Measurements from ENCODE around the gene NKX6-2. TPM values are rescaled to one million over a fixed set of nuclear protein-coding genes. Genes with fewer than 3 reads are reported as not detected.

NKX6-2 gene
- total RNA-seq, 1 donor from 2014 or later: 0.14 TPM

DNA sequence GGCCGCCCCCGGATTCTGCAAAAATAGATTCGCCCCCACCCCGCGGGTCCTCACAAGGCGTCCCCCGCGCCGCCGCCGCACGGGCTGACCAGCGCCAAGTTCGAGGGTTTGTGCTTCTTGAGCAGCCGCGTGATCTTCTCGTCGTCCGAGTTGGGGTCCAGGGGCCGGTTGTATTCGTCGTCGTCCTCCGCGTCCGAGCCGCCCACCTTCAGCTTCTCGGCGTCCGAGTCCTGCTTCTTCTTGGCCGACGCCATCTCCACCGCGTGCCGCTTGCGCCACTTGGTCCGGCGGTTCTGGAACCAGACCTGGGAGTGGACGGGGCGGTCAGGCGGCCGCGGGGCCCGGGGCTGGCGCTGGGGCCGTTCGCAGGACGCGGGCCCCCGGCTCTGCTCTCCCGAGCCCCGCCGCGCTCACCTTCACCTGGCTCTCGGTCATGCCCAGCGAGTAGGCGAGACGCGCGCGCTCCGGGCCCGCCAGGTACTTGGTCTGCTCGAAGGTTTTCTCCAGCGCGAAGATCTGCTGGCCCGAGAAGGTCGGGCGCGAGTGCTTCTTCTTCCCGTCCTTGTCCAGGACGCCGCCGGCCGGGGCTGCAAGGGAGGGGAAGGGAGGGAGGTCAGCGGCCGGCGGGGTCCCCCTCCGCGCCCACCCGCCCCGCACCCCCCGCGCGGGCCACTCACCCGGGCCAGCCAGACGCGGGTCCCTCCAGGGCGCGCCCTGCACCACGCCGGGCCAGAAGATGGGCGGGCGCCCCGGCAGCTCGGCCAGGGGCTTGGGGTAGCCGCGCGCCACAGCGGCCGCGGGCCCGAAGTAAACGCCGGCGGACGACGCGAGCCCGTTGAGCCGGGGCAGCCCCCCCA is 853 bp downstream of the NKX6-2 start:
- H3K4me3 Mint-ChIP-seq: no peak overlapping the region
- H3K9me3 Mint-ChIP-seq: no peaks in the 10 kb centered on the region
- TF ChIP-seq, protein P1, sequence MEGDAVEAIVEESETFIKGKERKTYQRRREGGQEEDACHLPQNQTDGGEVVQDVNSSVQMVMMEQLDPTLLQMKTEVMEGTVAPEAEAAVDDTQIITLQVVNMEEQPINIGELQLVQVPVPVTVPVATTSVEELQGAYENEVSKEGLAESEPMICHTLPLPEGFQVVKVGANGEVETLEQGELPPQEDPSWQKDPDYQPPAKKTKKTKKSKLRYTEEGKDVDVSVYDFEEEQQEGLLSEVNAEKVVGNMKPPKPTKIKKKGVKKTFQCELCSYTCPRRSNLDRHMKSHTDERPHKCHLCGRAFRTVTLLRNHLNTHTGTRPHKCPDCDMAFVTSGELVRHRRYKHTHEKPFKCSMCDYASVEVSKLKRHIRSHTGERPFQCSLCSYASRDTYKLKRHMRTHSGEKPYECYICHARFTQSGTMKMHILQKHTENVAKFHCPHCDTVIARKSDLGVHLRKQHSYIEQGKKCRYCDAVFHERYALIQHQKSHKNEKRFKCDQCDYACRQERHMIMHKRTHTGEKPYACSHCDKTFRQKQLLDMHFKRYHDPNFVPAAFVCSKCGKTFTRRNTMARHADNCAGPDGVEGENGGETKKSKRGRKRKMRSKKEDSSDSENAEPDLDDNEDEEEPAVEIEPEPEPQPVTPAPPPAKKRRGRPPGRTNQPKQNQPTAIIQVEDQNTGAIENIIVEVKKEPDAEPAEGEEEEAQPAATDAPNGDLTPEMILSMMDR (conservative IDR thresholded peaks at IDR 0.05): no peak
- no peak for DNase-seq (ENCODE audit: extremely low spot score, unreplicated experiment)
- no peaks in the 10 kb centered on the region for H3K4me1 Mint-ChIP-seq (ENCODE audit: unreplicated experiment)
- H3K27me3 Mint-ChIP-seq: peaks cover 49% of the 10 kb centered on the region
- H3K27ac Mint-ChIP-seq: no peak overlapping the region
- H3K36me3 Mint-ChIP-seq: peaks cover 5% of the 10 kb centered on the region

DNA sequence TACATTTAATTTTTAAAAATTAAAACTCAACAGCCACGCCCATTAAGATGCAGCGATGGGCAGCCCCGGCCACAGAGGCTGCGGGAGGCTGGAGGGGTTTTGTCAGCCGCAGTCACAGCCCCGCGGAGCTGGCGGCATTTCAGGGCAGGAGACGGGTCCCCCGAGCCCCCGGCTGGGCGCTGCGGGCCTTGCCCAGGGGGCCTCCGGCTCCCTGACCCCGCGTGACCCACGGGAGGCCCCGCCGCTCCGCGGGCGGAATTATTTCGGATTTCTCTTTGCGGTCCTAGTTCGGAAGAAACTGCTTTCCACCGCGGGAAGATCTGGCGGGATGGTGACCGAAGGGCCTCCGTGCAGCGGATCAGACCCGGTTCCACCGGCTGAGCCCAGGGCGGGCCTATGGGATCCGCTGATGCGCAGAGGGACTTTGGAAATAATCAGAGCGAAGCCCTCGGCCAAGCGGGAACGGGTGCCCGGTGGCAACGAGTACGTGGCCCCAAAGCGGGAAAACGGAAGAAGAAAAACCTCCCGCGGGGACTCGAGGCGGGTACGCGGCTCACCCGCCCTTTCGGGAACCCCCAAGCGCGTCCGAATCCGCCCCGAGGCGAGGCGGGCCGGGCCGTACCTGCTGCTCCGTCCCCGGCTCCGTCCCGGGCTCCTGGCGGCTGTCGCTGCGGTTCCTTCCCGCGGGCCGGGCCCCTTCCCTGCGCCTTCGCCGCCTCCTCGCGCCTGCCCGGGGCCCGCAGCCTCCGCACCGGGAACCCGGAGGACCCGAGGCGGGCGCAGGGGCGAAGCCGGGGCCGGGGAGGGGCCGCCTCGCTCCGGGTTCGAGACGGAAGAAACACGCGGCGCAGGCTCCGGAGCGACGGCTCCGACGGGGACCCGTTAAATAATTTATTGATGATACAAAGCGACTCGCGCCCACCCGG is 1.7 kb downstream of the NKX6-2 start:
- Mint-ChIP-seq H3K27ac (peak overlapping the region; percentile 55), H3K4me1 (ENCODE audit: unreplicated experiment) (no peaks in the 10 kb centered on the region), H3K36me3 (peaks cover 5% of the 10 kb centered on the region), H3K4me3 (peak overlapping the region; percentile 71), H3K9me3 (no peaks in the 10 kb centered on the region), H3K27me3 (peaks cover 47% of the 10 kb centered on the region)
- TF ChIP-seq, protein P1 (conservative IDR thresholded peaks at IDR 0.05): no peak
- no peak for DNase-seq (ENCODE audit: extremely low spot score, unreplicated experiment)

DNA sequence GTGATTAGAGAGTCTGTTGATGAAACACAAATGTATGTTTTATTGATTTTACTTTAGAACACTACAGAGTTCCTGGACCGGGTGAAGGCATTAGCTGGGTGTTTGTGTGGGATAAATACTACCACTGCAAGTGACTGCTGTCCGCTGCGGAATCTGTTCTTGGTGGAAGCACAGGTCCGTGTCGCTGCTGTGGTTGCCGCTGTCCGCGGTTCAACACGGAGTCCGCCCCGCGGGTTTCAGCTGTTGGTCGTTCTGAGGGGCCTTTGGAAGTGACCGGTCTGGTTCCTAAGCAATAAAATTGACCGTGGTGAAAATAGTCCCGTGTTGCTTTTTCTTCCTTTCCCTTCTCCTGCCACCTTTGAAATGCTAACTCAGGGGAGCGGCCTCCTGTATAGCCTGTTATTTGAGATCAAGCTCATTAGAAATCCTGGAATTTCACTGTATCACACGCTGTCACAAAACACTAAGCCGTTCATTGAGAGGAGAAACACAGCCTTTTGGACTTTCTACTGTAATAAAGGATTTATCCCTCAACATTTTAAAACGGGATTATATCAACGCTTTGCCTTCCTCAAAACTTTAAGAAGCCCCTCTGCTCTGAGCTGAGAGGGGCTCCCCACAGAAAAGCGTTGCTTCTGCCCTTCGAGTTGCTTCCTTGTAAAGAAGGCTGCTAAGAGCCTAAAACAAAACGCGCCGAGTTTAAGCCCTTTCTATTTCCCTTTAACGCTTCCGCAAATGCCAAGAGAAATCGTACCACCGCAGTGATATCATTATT is 2.6 kb downstream of the NKX6-2 start:
- peaks cover 5% of the 10 kb centered on the region for H3K36me3 Mint-ChIP-seq
- no peak for DNase-seq (ENCODE audit: extremely low spot score, unreplicated experiment)
- peaks cover 43% of the 10 kb centered on the region for H3K27me3 Mint-ChIP-seq
- TF ChIP-seq, protein P1 (conservative IDR thresholded peaks at IDR 0.05): no peak
- peak overlapping the region; percentile 55 for H3K27ac Mint-ChIP-seq
- peak overlapping the region; percentile 71 for H3K4me3 Mint-ChIP-seq
- H3K4me1 Mint-ChIP-seq (ENCODE audit: unreplicated experiment): no peaks in the 10 kb centered on the region
- H3K9me3 Mint-ChIP-seq: no peaks in the 10 kb centered on the region

DNA sequence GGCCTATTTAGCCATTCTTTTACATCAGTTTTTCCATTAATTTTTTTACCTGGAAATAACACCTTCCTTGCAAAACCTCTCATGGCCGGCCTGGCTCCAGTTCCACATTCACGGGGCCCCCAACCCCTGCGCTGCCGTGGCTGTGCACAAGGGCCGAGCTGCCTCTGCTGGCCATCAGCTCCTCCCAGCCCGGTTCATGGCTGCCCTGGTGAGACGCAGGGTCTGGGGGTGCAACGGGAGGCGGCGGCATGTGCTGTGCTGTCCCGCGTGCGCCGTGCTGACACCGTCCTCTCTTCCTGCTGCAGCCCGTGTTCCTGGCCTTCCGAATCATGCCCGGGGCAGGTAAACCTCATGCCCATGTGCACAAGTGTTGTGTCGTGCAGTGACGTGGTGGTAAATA is 4.4 kb downstream of the NKX6-2 start:
- H3K27me3 Mint-ChIP-seq: peaks cover 40% of the 10 kb centered on the region
- H3K9me3 Mint-ChIP-seq: no peaks in the 10 kb centered on the region
- no peak overlapping the region for H3K4me3 Mint-ChIP-seq
- no peak overlapping the region for H3K27ac Mint-ChIP-seq
- H3K4me1 Mint-ChIP-seq (ENCODE audit: unreplicated experiment): no peaks in the 10 kb centered on the region
- DNase-seq (ENCODE audit: extremely low spot score, unreplicated experiment): no peak
- H3K36me3 Mint-ChIP-seq: peaks cover 5% of the 10 kb centered on the region
- TF ChIP-seq, protein P1 (conservative IDR thresholded peaks at IDR 0.05): no peak

DNA sequence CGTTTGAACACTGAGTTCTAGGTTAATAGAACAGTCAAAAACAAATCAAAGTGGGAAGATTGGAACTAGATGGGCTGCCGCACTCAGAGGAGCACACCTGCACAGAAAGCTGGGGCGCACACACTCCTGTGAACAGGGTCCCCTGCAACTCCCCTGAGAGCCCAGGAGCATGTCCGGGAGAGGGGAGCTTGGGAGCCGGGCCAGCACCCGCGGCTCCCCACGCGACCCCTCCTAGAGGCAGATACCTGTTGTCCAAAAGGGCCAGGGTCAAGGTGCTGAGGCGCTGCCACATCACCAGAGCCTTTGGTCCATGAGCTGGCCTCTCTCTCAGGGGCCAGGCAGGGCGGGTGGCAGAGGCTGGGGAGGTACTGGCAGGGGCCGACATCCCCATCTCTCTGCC is 5.6 kb downstream of the NKX6-2 start:
- Mint-ChIP-seq H3K36me3 (peaks cover 5% of the 10 kb centered on the region), H3K27me3 (peaks cover 37% of the 10 kb centered on the region), H3K4me1 (ENCODE audit: unreplicated experiment) (no peaks in the 10 kb centered on the region), H3K27ac (no peak overlapping the region), H3K4me3 (no peak overlapping the region), H3K9me3 (no peaks in the 10 kb centered on the region)
- DNase-seq (ENCODE audit: extremely low spot score, unreplicated experiment): no peak
- TF ChIP-seq, protein P1 (conservative IDR thresholded peaks at IDR 0.05): no peak
